Spleen (tissue), 11 donors: Measurements from ENCODE around the gene LUC7L3. TPM values are rescaled to one million over a fixed set of nuclear protein-coding genes. Genes with fewer than 3 reads are reported as not detected.

Source experiments
- DNase-seq: peaks from one replicate; pipeline ENCODE4 v3.0.0-alpha.2; 2020
- H3K27ac ChIP-seq, 8 donors: fragments of 200-600 bp; sonication (generic) in 7 of 8; 1 replicate in 4 of 8; 2 replicates in 4 of 8; pipeline versions ENCODE4 v1.5.0 to v1.8.0; 2016 to 2021; ENCODE audit warnings: inconsistent platforms in 4 of 8, mild to moderate bottlenecking in 4 of 8, moderate library complexity in 1 of 8
- H3K27me3 ChIP-seq, 7 donors: fragments of 200-600 bp; sonication (generic) in 6 of 7; replicated peaks in 1 of 7; 1 replicate in 4 of 7; 2 replicates in 3 of 7; pipeline versions ENCODE4 v1.5.0 to v1.8.0; 2016 to 2021; ENCODE audit warnings: inconsistent platforms in 3 of 7, mild to moderate bottlenecking in 1 of 7
- H3K36me3 ChIP-seq, 6 donors: fragments of 200-600 bp; sonication (generic) in 5 of 6; 1 replicate in 4 of 6; 2 replicates in 2 of 6; pipeline versions ENCODE4 v1.5.0 to v1.8.0; 2016 to 2021; ENCODE audit warnings: inconsistent platforms in 2 of 6
- H3K4me1 ChIP-seq, 6 donors: fragments of 200-600 bp; sonication (generic) in 5 of 6; 1 replicate in 3 of 6; 2 replicates in 3 of 6; pipeline versions ENCODE4 v1.5.0 to v1.8.0; 2016 to 2021; ENCODE audit warnings: inconsistent platforms in 3 of 6
- H3K4me3 ChIP-seq, 8 donors: fragments of 200-600 bp; sonication (generic) in 7 of 8; 1 replicate in 4 of 8; 2 replicates in 4 of 8; pipeline versions ENCODE4 v1.5.0 to v1.8.0; 2016 to 2021; ENCODE audit warnings: inconsistent platforms in 4 of 8, mild to moderate bottlenecking in 4 of 8, moderate library complexity in 2 of 8
- H3K9me3 ChIP-seq, 8 donors: fragments of 200-600 bp; sonication (generic) in 7 of 8; 1 replicate in 4 of 8; 2 replicates in 4 of 8; pipeline versions ENCODE4 v1.5.0 to v1.8.0; 2016 to 2021; ENCODE audit warnings: inconsistent platforms in 4 of 8
- CTCF ChIP-seq, 11 experiments: fragments of 200-600 bp in 7 of 11; fragments of 450-650 bp in 4 of 11; sonication (generic) in 4 of 11; IDR thresholded peaks in 8 of 11; conservative IDR thresholded peaks in 3 of 11; 1 replicate in 7 of 11; 2 replicates in 4 of 11; pipeline versions ENCODE4 v1.4.0 to v1.8.0; 2016 to 2021; ENCODE audit warnings: antibody characterized with exemption in 11 of 11, inconsistent platforms in 4 of 11, mild to moderate bottlenecking in 1 of 11
- POLR2A ChIP-seq, 3 donors: fragments of 450-650 bp; IDR thresholded peaks; one replicate each; pipeline ENCODE4 v1.5.1; 2017; ENCODE audit warnings: antibody characterized with exemption in 3 of 3, mild to moderate bottlenecking in 1 of 3
- POLR2AphosphoS5 ChIP-seq, 3 donors: sonication (generic); formaldehyde crosslinking; IDR thresholded peaks; one replicate each; pipeline ENCODE4 v1.5.1; 2017; ENCODE audit warnings: antibody characterized with exemption in 3 of 3
- WGBS, 5 donors: extraction: QIAGEN DNeasy Blood & Tissue Kit in 3 of 5; methylation state at CpG; one replicate each; pipeline versions ENCODE4 v1.1.5 to v1.1.7; 2013 to 2018; 5-methylcytosine and 5-hydroxymethylcytosine counted together
- intact Hi-C: fragments of 100-400 bp; cut with DNase I; formaldehyde crosslinking; loops from one replicate; pipeline ENCODE4 v1.15.0; 2023; ENCODE audit warnings: low total_unique reads
- polyA plus RNA-seq, 3 donors: library from polyadenylated mRNA; stranded (reverse); fragments of 200-250 nt; gene quantifications; one replicate each; pipeline ENCODE4 v1.2.1, GENCODE V29; 2013
- total RNA-seq, 7 donors: library from RNA; depleted of rRNA in 3 of 7; stranded (reverse); fragments of >200 nt in 3 of 7; fragmentation: NEBNext Ultra II Directional in 4 of 7; extraction: Animal tissue kit (Norgen Biotek cat#: 25700) in 4 of 7; gene quantifications; one replicate each; pipeline versions ENCODE4 v1.1.0 to v1.2.1, GENCODE V29; 2016 to 2021
- donor health status: healthy with polysubstance abuse.
- donor health status: DM: no; HTN: no; CAD: no; lungs with moderate emphysema.
- donor health status: DM: no; HTN: no; CAD: no.
- donor health status: Bipolar disorder and iron deficiency.
- donor health status: healthy.
- donor health status: DM: no; HTN: no; CAD: no.
- donor health status: DM: yes; HTN: yes; CAD: no.

Gene LUC7L3
- total and polyA plus RNA-seq, 10 donors: 91.2 to 223 (median 143) TPM

DNA sequence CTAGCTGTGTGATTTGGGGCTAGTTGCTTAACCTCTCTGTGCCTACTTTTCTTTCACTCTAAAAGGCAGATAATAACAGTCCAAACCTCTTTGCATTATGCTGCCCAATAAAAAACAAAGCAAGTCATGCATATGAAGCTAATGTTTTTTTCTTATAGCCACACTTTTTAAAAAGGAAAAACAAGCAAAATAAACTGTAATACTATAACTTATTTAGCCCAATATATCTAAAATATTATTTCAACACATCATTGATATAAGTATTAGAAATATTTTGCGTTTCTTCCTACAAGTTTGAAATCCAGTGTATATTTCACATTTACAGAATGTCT is 34.1 kb upstream of the LUC7L3 start:
- WGBS, 5 donors: 89 to 100% (median 94%) methylated on average over 1 of the region's 1 CpG
- intact Hi-C loops: no loop called here

DNA sequence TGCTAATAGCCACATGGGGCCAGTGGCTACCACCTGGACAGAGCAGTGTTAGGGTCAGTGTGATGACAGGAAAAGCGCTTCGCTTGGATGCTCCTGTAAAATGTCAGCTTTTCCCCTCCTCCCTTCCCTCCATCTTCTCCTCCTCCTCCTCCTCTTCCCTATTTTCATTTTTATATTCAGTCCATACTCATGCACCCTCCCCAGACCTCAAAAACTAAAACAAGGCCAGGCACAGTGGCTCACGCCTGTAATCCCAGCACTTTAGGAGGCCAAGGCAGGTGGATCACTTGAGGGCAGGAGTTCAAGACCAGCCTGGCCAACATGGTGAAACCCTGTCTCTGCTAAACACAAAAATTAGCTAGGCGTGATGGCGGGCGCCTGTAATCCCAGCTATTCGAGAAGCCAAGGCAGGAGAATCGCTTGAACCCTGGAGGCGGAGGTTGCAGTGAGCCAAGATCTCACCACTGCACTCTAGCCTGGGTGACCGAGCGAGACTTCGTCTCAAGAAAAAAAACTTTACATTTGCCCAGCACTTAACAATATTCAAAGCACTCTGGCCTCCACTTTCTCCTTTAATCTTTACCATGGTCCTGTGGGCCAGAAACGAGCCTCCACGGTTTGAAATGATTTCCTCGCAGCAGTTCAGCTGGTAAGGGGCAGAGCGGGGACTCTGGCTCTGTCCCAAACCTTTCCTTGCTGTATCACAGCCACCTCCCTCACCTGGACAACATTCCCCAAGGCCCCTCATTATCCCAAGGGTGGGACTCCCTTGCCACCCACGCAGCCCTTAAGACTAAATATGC is 33.5 kb upstream of the LUC7L3 start:
- Histone ChIP-seq H3K4me1 (peaks cover 0 to 25% (median 9%) of the 10 kb centered on the region in 6 donors), H3K4me3 (no peak overlapping the region), H3K27ac (peak overlapping the region in 5 of 8 donors; percentile 34 to 68 (median 45)), H3K9me3 (no peaks in the 10 kb centered on the region), H3K27me3 (no peaks in the 10 kb centered on the region), H3K36me3 (no peaks in the 10 kb centered on the region)
- 87 to 91% (median 89%) methylated on average over 17 of the region's 17 CpGs for WGBS, 5 donors
- intact Hi-C loops: no loop called here
- TF ChIP-seq POLR2A (IDR thresholded peaks at IDR 0.05) (no peak), POLR2AphosphoS5 (IDR thresholded peaks at IDR 0.05) (no peak), CTCF (IDR thresholded peaks at IDR 0.05 in 8 of 11, conservative IDR thresholded peaks at IDR 0.05 in 3 of 11) (no peak)
- no peak for DNase-seq

More for the DNA sequence above, 34.1 kb upstream of the LUC7L3 start:
- Histone ChIP-seq H3K27ac (no peak overlapping the region), H3K27me3 (peaks cover 0 to 4% (median 0%) of the 10 kb centered on the region in 7 donors), H3K36me3 (no peaks in the 10 kb centered on the region), H3K4me3 (no peak overlapping the region), H3K9me3 (no peaks in the 10 kb centered on the region), H3K4me1 (peaks cover 0 to 23% (median 8%) of the 10 kb centered on the region in 6 donors)
- no peak for DNase-seq
- TF ChIP-seq CTCF (IDR thresholded peaks at IDR 0.05 in 8 of 11, conservative IDR thresholded peaks at IDR 0.05 in 3 of 11) (no peak), POLR2A (IDR thresholded peaks at IDR 0.05) (no peak), POLR2AphosphoS5 (IDR thresholded peaks at IDR 0.05) (no peak)

DNA sequence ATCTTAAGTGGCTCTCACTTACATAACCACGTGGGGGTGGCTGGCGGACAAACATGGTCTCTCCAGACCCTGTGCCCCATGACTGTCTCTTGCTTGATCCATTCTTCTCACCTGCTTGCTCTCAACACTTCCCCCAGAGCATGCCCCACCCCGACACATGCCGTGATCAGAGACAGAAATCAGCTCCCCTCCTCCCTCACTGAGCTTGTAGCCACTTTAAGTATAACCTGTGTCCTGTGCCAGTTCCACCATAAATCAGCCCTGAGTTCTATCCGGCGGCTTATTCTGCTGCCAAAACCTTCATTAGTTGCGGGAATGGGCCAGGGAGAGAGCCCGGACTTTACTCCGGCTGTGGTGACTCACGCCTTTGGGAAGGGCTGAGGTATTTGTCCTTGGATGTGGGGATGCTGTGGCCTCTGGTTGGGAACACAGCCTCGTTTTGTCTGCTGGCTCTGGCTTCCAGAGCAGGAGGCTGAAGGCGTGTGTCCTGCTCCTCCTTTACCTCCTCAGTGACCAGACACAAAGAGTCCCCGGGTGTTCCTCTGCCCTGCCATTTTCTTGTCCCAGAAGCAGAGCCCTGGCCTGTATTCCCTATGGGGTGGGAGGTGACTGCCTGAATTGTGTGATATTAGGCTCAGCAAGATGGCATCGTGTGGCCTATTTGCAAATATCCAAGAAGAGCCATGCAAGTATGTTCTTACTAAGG is 32.8 kb upstream of the LUC7L3 start:
- Histone ChIP-seq H3K4me3 (no peak overlapping the region), H3K9me3 (no peaks in the 10 kb centered on the region), H3K27me3 (no peaks in the 10 kb centered on the region), H3K4me1 (peaks cover 0 to 22% (median 4%) of the 10 kb centered on the region in 6 donors), H3K27ac (peak overlapping the region in 5 of 8 donors; percentile 34 to 68 (median 45)), H3K36me3 (peaks cover 0 to 2% (median 0%) of the 10 kb centered on the region in 6 donors)
- no peak for DNase-seq
- TF ChIP-seq CTCF (IDR thresholded peaks at IDR 0.05 in 8 of 11, conservative IDR thresholded peaks at IDR 0.05 in 3 of 11) (no peak), POLR2AphosphoS5 (IDR thresholded peaks at IDR 0.05) (peak in 2 of 3 donors; percentile 41 to 57), POLR2A (IDR thresholded peaks at IDR 0.05) (no peak)
- 61 to 84% (median 77%) methylated on average over 13 to 14 of the region's 14 CpGs for WGBS, 5 donors
- intact Hi-C loops: no loop called here
